Measurements from ENCODE around the gene CDH13. TPM values are rescaled to one million over a fixed set of nuclear protein-coding genes. Genes with fewer than 3 reads are reported as not detected.

Gene CDH13
- total RNA-seq, 1 donor from 2014 or later, result 45.1 TPM

DNA sequence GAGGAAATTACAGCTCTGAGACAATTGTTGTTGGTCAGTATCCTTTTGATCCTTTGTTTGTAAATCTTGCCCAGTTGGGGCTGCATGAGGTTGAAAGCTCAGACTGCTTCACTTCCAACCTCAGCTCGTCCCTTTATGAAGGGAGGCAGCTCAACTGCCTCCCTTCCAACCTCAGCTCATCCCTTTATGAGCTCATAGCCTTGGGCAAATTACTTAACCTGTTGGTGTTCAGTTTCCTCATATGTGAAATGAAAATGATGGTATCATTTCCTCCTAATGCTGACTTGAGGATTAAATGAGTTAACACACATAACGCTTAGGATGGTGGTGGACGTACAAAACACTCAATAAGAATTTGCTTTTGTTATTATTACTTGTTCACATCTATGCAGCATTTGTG, 265.1 kb downstream of the CDH13 start:
- Mint-ChIP-seq H3K4me3 (ENCODE audit: unreplicated experiment) (no peak overlapping the region), H3K4me1 (ENCODE audit: low read depth) (peaks cover 15% of the 10 kb centered on the region), H3K9me3 (ENCODE audit: low read depth) (no peaks in the 10 kb centered on the region), H3K27me3 (ENCODE audit: low read depth) (no peaks in the 10 kb centered on the region), H3K27ac (ENCODE audit: unreplicated experiment) (no peak overlapping the region), H3K36me3 (ENCODE audit: low read depth) (no peaks in the 10 kb centered on the region)
- no peak for DNase-seq (ENCODE audit: low spot score)
- TF ChIP-seq, protein P1, sequence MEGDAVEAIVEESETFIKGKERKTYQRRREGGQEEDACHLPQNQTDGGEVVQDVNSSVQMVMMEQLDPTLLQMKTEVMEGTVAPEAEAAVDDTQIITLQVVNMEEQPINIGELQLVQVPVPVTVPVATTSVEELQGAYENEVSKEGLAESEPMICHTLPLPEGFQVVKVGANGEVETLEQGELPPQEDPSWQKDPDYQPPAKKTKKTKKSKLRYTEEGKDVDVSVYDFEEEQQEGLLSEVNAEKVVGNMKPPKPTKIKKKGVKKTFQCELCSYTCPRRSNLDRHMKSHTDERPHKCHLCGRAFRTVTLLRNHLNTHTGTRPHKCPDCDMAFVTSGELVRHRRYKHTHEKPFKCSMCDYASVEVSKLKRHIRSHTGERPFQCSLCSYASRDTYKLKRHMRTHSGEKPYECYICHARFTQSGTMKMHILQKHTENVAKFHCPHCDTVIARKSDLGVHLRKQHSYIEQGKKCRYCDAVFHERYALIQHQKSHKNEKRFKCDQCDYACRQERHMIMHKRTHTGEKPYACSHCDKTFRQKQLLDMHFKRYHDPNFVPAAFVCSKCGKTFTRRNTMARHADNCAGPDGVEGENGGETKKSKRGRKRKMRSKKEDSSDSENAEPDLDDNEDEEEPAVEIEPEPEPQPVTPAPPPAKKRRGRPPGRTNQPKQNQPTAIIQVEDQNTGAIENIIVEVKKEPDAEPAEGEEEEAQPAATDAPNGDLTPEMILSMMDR (IDR thresholded peaks at IDR 0.05), result no peak

GRCh38 chr16:82892324-82892723, 265.6 kb downstream of the CDH13 start:
- no peak overlapping the region for H3K4me3 Mint-ChIP-seq (ENCODE audit: unreplicated experiment)
- H3K4me1 Mint-ChIP-seq (ENCODE audit: low read depth), result peaks cover 15% of the 10 kb centered on the region
- no peaks in the 10 kb centered on the region for H3K9me3 Mint-ChIP-seq (ENCODE audit: low read depth)
- TF ChIP-seq, protein P1 (IDR thresholded peaks at IDR 0.05), result no peak
- DNase-seq (ENCODE audit: low spot score), result no peak
- no peaks in the 10 kb centered on the region for H3K27me3 Mint-ChIP-seq (ENCODE audit: low read depth)
- H3K27ac Mint-ChIP-seq (ENCODE audit: unreplicated experiment), result no peak overlapping the region
- H3K36me3 Mint-ChIP-seq (ENCODE audit: low read depth), result no peaks in the 10 kb centered on the region

DNA sequence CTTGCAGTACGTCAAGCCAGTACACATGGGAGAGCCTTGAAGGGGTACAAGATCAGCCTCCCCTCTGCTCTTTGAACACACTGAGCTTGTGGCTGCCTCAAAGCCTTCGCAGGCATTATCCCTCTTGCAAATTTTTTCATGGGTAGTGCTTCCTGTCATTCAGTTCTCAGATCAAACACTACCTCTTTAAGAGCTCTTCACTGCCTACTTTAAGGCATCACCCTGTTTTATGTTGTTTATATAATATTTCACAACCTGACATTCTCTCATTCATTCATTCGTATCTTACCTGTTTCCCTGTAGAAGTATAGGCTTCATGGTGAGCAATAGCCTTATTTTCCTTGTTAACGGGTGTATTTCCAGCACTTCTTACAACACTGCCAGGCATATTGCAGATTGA, 269.1 kb downstream of the CDH13 start:
- DNase-seq (ENCODE audit: low spot score), result no peak
- H3K4me3 Mint-ChIP-seq (ENCODE audit: unreplicated experiment), result no peak overlapping the region
- no peaks in the 10 kb centered on the region for H3K9me3 Mint-ChIP-seq (ENCODE audit: low read depth)
- peaks cover 12% of the 10 kb centered on the region for H3K4me1 Mint-ChIP-seq (ENCODE audit: low read depth)
- no peaks in the 10 kb centered on the region for H3K36me3 Mint-ChIP-seq (ENCODE audit: low read depth)
- TF ChIP-seq, protein P1 (IDR thresholded peaks at IDR 0.05), result no peak
- H3K27me3 Mint-ChIP-seq (ENCODE audit: low read depth), result no peaks in the 10 kb centered on the region
- no peak overlapping the region for H3K27ac Mint-ChIP-seq (ENCODE audit: unreplicated experiment)

DNA sequence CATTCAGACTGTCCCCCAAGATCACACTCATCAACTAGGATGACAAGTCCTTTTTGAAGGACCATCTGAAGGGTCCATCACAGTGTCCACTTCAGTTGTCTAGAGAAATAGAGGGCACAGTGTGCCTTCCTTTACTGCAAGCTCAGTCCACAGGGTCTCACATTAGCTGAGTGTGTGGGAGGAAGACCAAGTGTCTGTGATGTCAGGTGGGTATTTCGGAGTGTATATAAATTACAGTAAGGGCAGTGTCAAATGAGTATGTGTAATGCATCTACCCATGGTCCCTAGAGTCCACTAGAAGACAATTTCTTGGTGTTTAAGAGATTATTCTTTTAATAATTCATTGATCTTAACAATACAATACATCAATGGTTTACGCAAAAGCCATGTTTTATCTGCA, 272.2 kb downstream of the CDH13 start:
- no peaks in the 10 kb centered on the region for H3K36me3 Mint-ChIP-seq (ENCODE audit: low read depth)

GRCh38 chr16:82899731-82900450, 273.1 kb downstream of the CDH13 start:
- Mint-ChIP-seq H3K27ac (ENCODE audit: unreplicated experiment) (no peak overlapping the region), H3K36me3 (ENCODE audit: low read depth) (no peaks in the 10 kb centered on the region), H3K9me3 (ENCODE audit: low read depth) (peaks cover 3% of the 10 kb centered on the region), H3K4me1 (ENCODE audit: low read depth) (no peaks in the 10 kb centered on the region), H3K4me3 (ENCODE audit: unreplicated experiment) (no peak overlapping the region), H3K27me3 (ENCODE audit: low read depth) (no peaks in the 10 kb centered on the region)
- TF ChIP-seq, protein P1 (IDR thresholded peaks at IDR 0.05), result no peak
- DNase-seq (ENCODE audit: low spot score), result no peak

More for the DNA sequence above, 272.2 kb downstream of the CDH13 start:
- H3K27ac Mint-ChIP-seq (ENCODE audit: unreplicated experiment), result no peak overlapping the region
- H3K4me1 Mint-ChIP-seq (ENCODE audit: low read depth), result no peaks in the 10 kb centered on the region
- TF ChIP-seq, protein P1 (IDR thresholded peaks at IDR 0.05), result no peak
- H3K27me3 Mint-ChIP-seq (ENCODE audit: low read depth), result no peaks in the 10 kb centered on the region
- H3K9me3 Mint-ChIP-seq (ENCODE audit: low read depth), result peaks cover 3% of the 10 kb centered on the region
- no peak for DNase-seq (ENCODE audit: low spot score)
- no peak overlapping the region for H3K4me3 Mint-ChIP-seq (ENCODE audit: unreplicated experiment)
